ENCODE results near the gene MAML2. TPM values are rescaled to one million over a fixed set of nuclear protein-coding genes. Genes with fewer than 3 reads are reported as not detected.

The MAML2 gene
- total RNA-seq, 1 experiment from 2014 or later: 2.7 TPM

- no peak overlapping the region for H3K4me3 Mint-ChIP-seq
- H3K79me2 ChIP-seq (ENCODE audit: insufficient read depth, low read length): no peaks in the 10 kb centered on the region; the same call in 1 of the 2 replicates
Observed at GRCh38 chr11:96193745-96194443, 149.1 kb downstream of the MAML2 start.

More at GRCh38 chr11:96193745-96194443, 149.1 kb downstream of the MAML2 start:
- H3K4me1 Mint-ChIP-seq: peaks cover 53 to 60% of the 10 kb centered on the region in 2 experiments
- DNase-seq: no peak
- H3T11ph ChIP-seq (ENCODE audit: low read length): no peak overlapping the region
- H3K4me2 ChIP-seq (ENCODE audit: insufficient read depth, insufficient read length, low read length): no peak overlapping the region
- H2AFZ ChIP-seq (ENCODE audit: low read length): no peak overlapping the region
- no CpG with 5 or more reads among the region's 4 CpGs for WGBS (ENCODE audit: extremely low coverage, insufficient read length, low lambda C conversion rate)
- H2BK5ac ChIP-seq (ENCODE audit: insufficient read length, low read length): no peak overlapping the region
- H3K4ac ChIP-seq (ENCODE audit: low read depth, low read length): no peak overlapping the region
- peak overlapping the region in 2 of 3 experiments; percentile 38 to 89; a peak in 2 of 7 replicates for H3K27ac Mint-ChIP-seq
- no peak overlapping the region for H2BK12ac ChIP-seq (ENCODE audit: insufficient read length, low read depth, low read length)
- H3K56ac ChIP-seq (ENCODE audit: insufficient read length, low read depth, low read length): no peak overlapping the region
- H3K9me3 ChIP-seq (ENCODE audit: control insufficient read depth, low read depth, low read length): no peaks in the 10 kb centered on the region
- TF ChIP-seq CTCF (conservative IDR thresholded peaks at IDR 0.05): no peak
- H2BK20ac ChIP-seq (ENCODE audit: low read depth, low read length, poor library complexity, severe bottlenecking): no peak overlapping the region
- no peak overlapping the region for H2BK120ac ChIP-seq (ENCODE audit: low read depth, low read length, poor library complexity, severe bottlenecking)
- no peak overlapping the region for H2BK15ac ChIP-seq (ENCODE audit: low read depth, low read length)
- no peaks in the 10 kb centered on the region for H4K20me1 ChIP-seq (ENCODE audit: control insufficient read depth, insufficient read depth, insufficient read length)
- peaks cover 0 to 2% (median 0%) of the 10 kb centered on the region in 3 experiments; a peak in 1 of 7 replicates for H3K36me3 Mint-ChIP-seq (ENCODE audit: insufficient read depth in 1 of 3, low read depth in 3 of 3)
- H3K9me3 Mint-ChIP-seq: no peaks in the 10 kb centered on the region
- H4K5ac ChIP-seq (ENCODE audit: insufficient read length, low read depth, low read length): no peak overlapping the region
- H3K27me3 Mint-ChIP-seq (ENCODE audit: low read depth): no peaks in the 10 kb centered on the region
- H3K14ac ChIP-seq (ENCODE audit: insufficient read depth, low read length): no peak overlapping the region
- no peaks in the 10 kb centered on the region for H3K27me3 ChIP-seq (ENCODE audit: insufficient read depth, low read length)
- H3K18ac ChIP-seq (ENCODE audit: insufficient read length, low read depth, low read length): no peak overlapping the region
- no peaks in the 10 kb centered on the region for H3K23me2 ChIP-seq (ENCODE audit: insufficient read length, low read depth, low read length, poor library complexity, severe bottlenecking)
- H4K8ac ChIP-seq (replicated peaks; ENCODE audit: insufficient read length, low read depth, low read length): no peak overlapping the region
- no peak overlapping the region for H3K23ac ChIP-seq (ENCODE audit: insufficient read length, low read depth, low read length)
- H4K91ac ChIP-seq (ENCODE audit: insufficient read length, low read depth, low read length): no peak overlapping the region
- no peak overlapping the region for H3K9ac ChIP-seq (ENCODE audit: extremely low read depth, insufficient read length, low read length)
- no peak overlapping the region for H3K27ac ChIP-seq (ENCODE audit: insufficient read length, low read depth, low read length)
- peaks cover 19% of the 10 kb centered on the region for H3K4me1 ChIP-seq (ENCODE audit: insufficient read depth, low read length)
- no peaks in the 10 kb centered on the region for H3K79me1 ChIP-seq (ENCODE audit: insufficient read depth, low read depth, low read length, poor library complexity, severe bottlenecking)
- H2AK5ac ChIP-seq (ENCODE audit: insufficient read length, low read length): no peak overlapping the region
